ENCODE measurements around the gene PLXNA4. TPM values are rescaled to one million over a fixed set of nuclear protein-coding genes. Genes with fewer than 3 reads are reported as not detected.
A peak's percentile ranks its signal among the peaks of the same experiment; 100 is the strongest.

The PLXNA4 gene
- total and polyA plus RNA-seq, 9 of the 15 experiments (the other 6 are each of a cell fraction or from before 2014, with no cell fraction given), result under 0.01 to 0.09 TPM; not detected in 7

DNA sequence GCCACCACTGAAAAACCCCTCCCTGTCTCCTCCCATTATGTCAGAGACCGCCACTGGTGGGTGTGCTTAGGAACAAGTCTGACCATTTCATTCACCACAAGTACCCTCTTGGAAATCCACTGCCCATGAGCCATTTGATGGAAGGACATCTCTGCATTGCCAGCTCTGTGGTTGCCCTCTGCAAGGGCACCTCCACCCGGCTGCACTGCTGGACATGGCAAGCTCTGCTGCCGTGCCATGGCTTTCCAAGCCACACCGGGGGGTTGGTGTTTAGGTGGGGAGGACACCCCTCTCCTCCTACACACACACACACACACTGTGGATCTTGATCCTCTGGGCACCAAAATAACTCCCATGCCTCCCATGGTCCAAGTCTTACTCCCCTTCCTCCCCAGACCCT lies 5.2 kb upstream of the PLXNA4 start:
- Histone ChIP-seq H3K27ac (ENCODE audit: extremely low read depth, low read depth, low read length) (no peak overlapping the region), H3K36me3 (ENCODE audit: control insufficient read depth, insufficient read depth, low read length) (no peaks in the 10 kb centered on the region), H3K9me1 (ENCODE audit: control insufficient read depth, insufficient read depth, low read length) (no peaks in the 10 kb centered on the region), H3K9ac (ENCODE audit: insufficient read depth in 1 of 2, low read depth in 2 of 2, low read length in 2 of 2) (no peak overlapping the region), H3K9me3 (replicated peaks; ENCODE audit: control insufficient read depth, insufficient read depth, low read depth, low read length) (no peaks in the 10 kb centered on the region), H2AFZ (ENCODE audit: low read depth, low read length) (no peak overlapping the region), H3K4me3 (no peak overlapping the region), H3K4me2 (ENCODE audit: insufficient read depth, low read length) (no peak overlapping the region), H3K4me1 (replicated peaks in 1 of 2; ENCODE audit: control insufficient read depth in 2 of 2, insufficient read depth in 2 of 2, low read length in 2 of 2) (peaks cover 0 to 4% of the 10 kb centered on the region in 2 experiments; a peak in 1 of 5 replicates), H4K20me1 (replicated peaks; ENCODE audit: control insufficient read depth, insufficient read depth, low read length) (peaks cover 21% of the 10 kb centered on the region), H3K27me3 (ENCODE audit: control insufficient read depth in 2 of 2, insufficient read depth in 2 of 2, low read length in 2 of 2) (peaks cover 20 to 22% of the 10 kb centered on the region in 2 experiments; a peak in 4 of 5 replicates), H3K79me2 (ENCODE audit: control insufficient read depth, insufficient read depth, low read length) (no peaks in the 10 kb centered on the region)
- TF ChIP-seq SAFB (IDR thresholded peaks at IDR 0.05; ENCODE audit: borderline replicate concordance, low read depth, low read length) (no peak), PHF8 (IDR thresholded peaks at IDR 0.05; ENCODE audit: borderline replicate concordance, low read length) (peak; percentile 16; the same call in 1 of the 2 replicates)
- in situ Hi-C loops (cut with MboI), result no loop called here
- WGBS (ENCODE audit: insufficient coverage, low coverage, missing lambda C conversion rate), result 0% methylated on average over 4 of the region's 4 CpGs
- intact Hi-C loops (cut with micrococcal nuclease), result loop anchor here (2.0 to 5.0 kb wide), 3 partner anchors 189 to 893 kb away; no protein-coding TSS in a partner anchor
- no peak for FAIRE-seq
- POLR2A ChIA-PET, result no interaction called here
- no peak for ATAC-seq
- DNase-seq (ENCODE audit: extremely low read depth in 1 of 4, low spot score in 3 of 4), result no peak
- no TSS peak for BruUV-seq (replicated peaks)
- CTCF ChIA-PET (ENCODE audit: low intra/inter-chr PET ratio), result interaction anchor here (1.9 to 2.5 kb wide), 2 partner anchors 187 to 262 kb away, joined by 6 to 15 read pairs; no protein-coding TSS in a partner anchor

DNA sequence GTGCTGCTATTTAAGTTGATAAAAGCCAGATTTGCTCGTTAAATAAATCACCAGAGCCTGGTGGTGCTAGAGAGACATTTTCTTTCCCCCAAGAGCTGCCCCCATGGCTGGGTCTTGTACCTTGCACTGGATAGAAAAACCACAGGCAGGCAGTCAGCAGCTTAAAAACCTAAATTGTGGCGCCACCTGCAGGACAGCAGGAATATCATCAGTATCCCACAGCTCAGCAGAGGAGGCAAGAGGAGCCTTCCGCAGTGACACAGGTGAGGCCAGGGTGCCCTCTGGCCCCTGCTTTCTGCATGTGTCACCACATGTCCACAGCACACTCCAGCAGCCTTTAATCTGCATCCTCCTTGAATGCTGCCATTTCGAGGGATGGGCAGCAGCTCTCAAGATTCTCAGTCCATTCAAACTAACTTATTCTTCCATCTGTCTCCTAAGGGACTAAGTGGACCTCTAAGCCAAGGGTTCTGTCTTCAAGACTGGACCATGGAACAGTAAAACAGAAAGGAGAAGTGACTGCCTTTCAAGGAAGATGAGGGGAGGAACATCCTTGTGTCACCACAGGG lies 4.5 kb upstream of the PLXNA4 start:
- POLR2A ChIA-PET, result no interaction called here
- H3K4me1 ChIP-seq (replicated peaks in 1 of 2; ENCODE audit: control insufficient read depth in 2 of 2, insufficient read depth in 2 of 2, low read length in 2 of 2), result peaks cover 0 to 8% of the 10 kb centered on the region in 2 experiments; a peak in 1 of 5 replicates
- in situ Hi-C loops (cut with MboI), result no loop called here
- TF ChIP-seq SAP30 (IDR thresholded peaks at IDR 0.05; ENCODE audit: borderline replicate concordance, insufficient read depth, low read depth, low read length, poor library complexity, severe bottlenecking) (no peak), KLF1 (tag; IDR thresholded peaks at IDR 0.05) (no peak), ARID2 (IDR thresholded peaks at IDR 0.05) (peak; percentile 73; the same call in 1 of the 2 replicates), ZSCAN29 (IDR thresholded peaks at IDR 0.05) (no peak), ZFP1 (CRISPR knock-in tag; IDR thresholded peaks at IDR 0.05) (no peak), BCOR (IDR thresholded peaks at IDR 0.05) (no peak), ESRRA (IDR thresholded peaks at IDR 0.05; ENCODE audit: borderline replicate concordance, low read depth) (peak; percentile 58; the same call in 1 of the 2 replicates), TBP (optimal IDR thresholded peaks at IDR 0.05; ENCODE audit: low read depth, low read length) (no peak)
- TF ChIP-seq, protein P1, sequence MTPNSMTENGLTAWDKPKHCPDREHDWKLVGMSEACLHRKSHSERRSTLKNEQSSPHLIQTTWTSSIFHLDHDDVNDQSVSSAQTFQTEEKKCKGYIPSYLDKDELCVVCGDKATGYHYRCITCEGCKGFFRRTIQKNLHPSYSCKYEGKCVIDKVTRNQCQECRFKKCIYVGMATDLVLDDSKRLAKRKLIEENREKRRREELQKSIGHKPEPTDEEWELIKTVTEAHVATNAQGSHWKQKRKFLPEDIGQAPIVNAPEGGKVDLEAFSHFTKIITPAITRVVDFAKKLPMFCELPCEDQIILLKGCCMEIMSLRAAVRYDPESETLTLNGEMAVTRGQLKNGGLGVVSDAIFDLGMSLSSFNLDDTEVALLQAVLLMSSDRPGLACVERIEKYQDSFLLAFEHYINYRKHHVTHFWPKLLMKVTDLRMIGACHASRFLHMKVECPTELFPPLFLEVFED (CRISPR knock-in tag; conservative IDR thresholded peaks at IDR 0.05), result no peak
- TF ChIP-seq, protein P2, sequence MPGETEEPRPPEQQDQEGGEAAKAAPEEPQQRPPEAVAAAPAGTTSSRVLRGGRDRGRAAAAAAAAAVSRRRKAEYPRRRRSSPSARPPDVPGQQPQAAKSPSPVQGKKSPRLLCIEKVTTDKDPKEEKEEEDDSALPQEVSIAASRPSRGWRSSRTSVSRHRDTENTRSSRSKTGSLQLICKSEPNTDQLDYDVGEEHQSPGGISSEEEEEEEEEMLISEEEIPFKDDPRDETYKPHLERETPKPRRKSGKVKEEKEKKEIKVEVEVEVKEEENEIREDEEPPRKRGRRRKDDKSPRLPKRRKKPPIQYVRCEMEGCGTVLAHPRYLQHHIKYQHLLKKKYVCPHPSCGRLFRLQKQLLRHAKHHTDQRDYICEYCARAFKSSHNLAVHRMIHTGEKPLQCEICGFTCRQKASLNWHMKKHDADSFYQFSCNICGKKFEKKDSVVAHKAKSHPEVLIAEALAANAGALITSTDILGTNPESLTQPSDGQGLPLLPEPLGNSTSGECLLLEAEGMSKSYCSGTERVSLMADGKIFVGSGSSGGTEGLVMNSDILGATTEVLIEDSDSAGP (CRISPR knock-in tag; IDR thresholded peaks at IDR 0.05), result 0 out of 2 replicates have a peak, but pooled peaks have one; percentile 17

More for the DNA sequence above, 4.5 kb upstream of the PLXNA4 start:
- 3% methylated on average over 4 of the region's 4 CpGs for WGBS (ENCODE audit: insufficient coverage, low coverage, missing lambda C conversion rate)
- Histone ChIP-seq H3K9me3 (replicated peaks; ENCODE audit: control insufficient read depth, insufficient read depth, low read depth, low read length) (no peaks in the 10 kb centered on the region), H2AFZ (ENCODE audit: low read depth, low read length) (no peak overlapping the region), H3K36me3 (ENCODE audit: control insufficient read depth, insufficient read depth, low read length) (no peaks in the 10 kb centered on the region), H3K4me3 (no peak overlapping the region), H3K9ac (ENCODE audit: insufficient read depth in 1 of 2, low read depth in 2 of 2, low read length in 2 of 2) (no peak overlapping the region), H3K27me3 (ENCODE audit: control insufficient read depth in 2 of 2, insufficient read depth in 2 of 2, low read length in 2 of 2) (peaks cover 26 to 28% of the 10 kb centered on the region in 2 experiments; a peak in 4 of 5 replicates), H4K20me1 (replicated peaks; ENCODE audit: control insufficient read depth, insufficient read depth, low read length) (peaks cover 24% of the 10 kb centered on the region), H3K9me1 (ENCODE audit: control insufficient read depth, insufficient read depth, low read length) (no peaks in the 10 kb centered on the region), H3K79me2 (ENCODE audit: control insufficient read depth, insufficient read depth, low read length) (no peaks in the 10 kb centered on the region), H3K27ac (ENCODE audit: extremely low read depth, low read depth, low read length) (no peak overlapping the region), H3K4me2 (ENCODE audit: insufficient read depth, low read length) (no peak overlapping the region)
- no TSS peak for BruUV-seq (replicated peaks)
- intact Hi-C loops (cut with micrococcal nuclease), result loop anchor here (1.0 to 5.0 kb wide), 4 partner anchors 188 to 892 kb away; no protein-coding TSS in a partner anchor
- DNase-seq (ENCODE audit: extremely low read depth in 1 of 4, low spot score in 3 of 4) (peak; percentile 77 to 88 (median 80)), FAIRE-seq (peak; percentile 100), ATAC-seq (peak; percentile 98)
- CTCF ChIA-PET (ENCODE audit: low intra/inter-chr PET ratio), result interaction anchor here (1.0 to 2.5 kb wide), 3 partner anchors 186 to 636 kb away, joined by 4 to 15 read pairs (median 6); no protein-coding TSS in a partner anchor
